GM18519 (cell line): ENCODE data around the gene GOLPH3L.
"Not testable (repeated sequence)": the region's sequence is repeated elsewhere in the genome, so short reads cannot be mapped to it uniquely, and the experiment has no call there.

Experiments used
- ATAC-seq: cut with Tn5 transposase; IDR thresholded peaks from one replicate; pipeline ENCODE4 v1.9.1; 2021; ENCODE audit warnings: mild to moderate bottlenecking, moderate library complexity; ENCODE audit not compliant: unreplicated experiment, low FRiP score

GOLPH3L gene

GRCh38 chr1:150696995-150697927 lies at the start of gene GOLPH3L:
Gene GOLPH3L, minus strand, starts transcription at chr1:150697154. Its CDS starts 2,316 bp downstream, at chr1:150694838.
- ATAC-seq: peak; percentile 91

DNA sequence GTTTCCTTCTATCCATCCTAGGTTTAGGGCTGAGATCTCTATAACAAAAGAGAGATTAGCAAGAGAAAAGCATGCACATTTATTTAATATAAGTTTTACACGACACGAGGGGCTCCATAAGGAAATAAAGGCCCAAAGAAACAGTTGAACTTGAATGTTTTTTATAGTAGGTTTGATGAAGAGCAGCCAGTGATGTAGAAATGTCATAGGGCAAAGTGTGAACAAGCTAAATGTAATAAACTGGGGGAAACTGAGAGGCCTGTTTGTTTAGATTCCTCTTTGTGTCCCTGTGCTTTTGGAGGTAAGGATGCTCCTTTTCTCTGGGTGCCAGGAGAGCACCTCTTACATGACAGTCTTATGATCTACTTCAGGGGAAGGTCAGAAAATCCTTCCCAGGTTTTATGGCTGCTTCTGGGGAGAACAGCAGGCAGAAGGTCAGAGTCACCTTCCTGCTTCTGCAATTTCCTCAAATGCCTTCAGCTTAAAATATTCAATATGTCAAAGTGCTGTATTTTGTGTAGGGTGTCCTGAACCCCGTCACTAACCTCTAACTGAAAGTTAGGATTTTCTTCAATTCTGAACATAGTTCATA lies 33.3 kb upstream of the GOLPH3L start:
- ATAC-seq: no peak

GRCh38 chr1:150724336-150724735 lies 27.4 kb upstream of the GOLPH3L start:
- no peak for ATAC-seq

GRCh38 chr1:150720703-150721102 lies 23.7 kb upstream of the GOLPH3L start, which contains the start of gene HORMAD1:
Gene HORMAD1, minus strand, starts transcription at chr1:150720895. Its CDS starts 1,390 bp downstream, at chr1:150719505.
- no peak for ATAC-seq

- ATAC-seq: no peak
Measured at GRCh38 chr1:150720098-150720497, 23.1 kb upstream of the GOLPH3L start.

- no peak for ATAC-seq
Measured at GRCh38 chr1:150718225-150718891, 21.4 kb upstream of the GOLPH3L start.

DNA sequence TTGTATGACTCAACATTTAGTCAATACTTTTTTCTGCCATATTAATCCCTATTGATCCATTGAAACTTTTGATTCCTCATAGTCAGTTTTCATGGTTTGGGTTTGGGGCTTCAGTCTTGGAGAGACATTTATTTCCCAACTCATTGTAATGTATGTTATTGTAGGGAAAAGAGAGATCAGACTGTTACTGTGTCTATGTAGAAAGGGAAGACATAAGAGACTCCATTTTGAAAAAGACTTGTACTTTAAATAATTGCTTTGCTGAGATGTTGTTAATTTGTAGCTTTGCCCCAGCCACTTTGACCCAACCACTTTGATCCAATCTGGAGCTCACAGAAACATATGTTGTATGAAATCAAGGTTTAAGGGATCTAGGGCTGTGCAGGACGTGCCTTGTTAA lies 12.1 kb upstream of the GOLPH3L start:
- ATAC-seq: not testable (repeated sequence)

DNA sequence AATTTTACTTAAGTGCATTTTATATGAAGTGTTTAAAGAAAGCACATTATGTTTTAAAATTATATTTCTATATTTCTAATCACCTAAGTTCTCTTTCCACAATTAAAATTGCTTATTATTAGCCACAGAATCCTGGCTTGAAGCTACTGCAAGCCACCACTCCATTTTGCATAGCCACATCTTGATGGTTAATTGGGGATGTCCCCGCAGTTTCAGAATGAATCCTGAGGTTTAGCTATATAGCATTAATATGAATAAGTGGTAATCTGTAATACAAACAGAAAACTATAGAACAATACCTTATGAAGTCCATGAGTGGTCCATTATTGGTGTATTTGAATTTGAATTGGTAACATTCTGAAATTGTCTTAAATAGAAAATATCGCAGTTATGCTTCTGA lies 11.6 kb upstream of the GOLPH3L start:
- ATAC-seq: no peak

DNA sequence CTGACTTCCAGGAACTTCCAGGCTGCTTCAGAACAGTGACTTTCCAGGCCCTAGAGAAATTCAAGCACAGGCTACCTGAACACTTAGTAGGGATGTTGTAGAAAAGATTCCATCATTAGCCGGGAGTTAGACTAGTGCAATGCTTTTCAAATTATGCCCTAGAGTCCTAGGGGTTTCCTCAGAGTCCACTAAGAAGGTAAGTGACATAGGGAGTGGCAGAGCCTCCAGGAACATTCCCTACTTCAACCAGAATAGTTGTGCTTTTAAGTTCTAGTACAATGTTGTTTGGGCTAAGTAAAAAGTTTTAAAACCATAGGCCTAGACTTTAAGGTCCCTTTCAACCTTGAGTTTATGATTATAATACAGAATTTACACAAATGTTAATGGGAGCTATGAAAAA lies 9.1 kb upstream of the GOLPH3L start:
- ATAC-seq: no peak

DNA sequence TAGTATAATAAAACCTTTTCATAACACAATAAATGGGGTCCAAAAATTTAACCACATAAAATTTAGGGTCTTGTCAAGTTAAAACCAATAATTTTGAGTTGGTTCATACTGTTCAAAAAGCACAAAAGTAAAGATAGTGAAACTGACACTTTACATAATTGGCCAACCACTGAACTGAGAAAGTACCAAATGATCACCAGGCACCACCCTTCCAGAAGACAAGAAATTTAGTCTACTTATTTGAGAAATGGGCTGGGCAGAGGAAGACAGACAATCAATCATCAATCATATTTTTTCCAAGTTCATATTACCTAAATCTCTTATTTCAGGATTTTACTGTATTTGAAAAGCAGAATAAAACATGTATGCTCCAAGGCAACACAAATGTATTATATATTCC lies 6.5 kb upstream of the GOLPH3L start:
- no peak for ATAC-seq

DNA sequence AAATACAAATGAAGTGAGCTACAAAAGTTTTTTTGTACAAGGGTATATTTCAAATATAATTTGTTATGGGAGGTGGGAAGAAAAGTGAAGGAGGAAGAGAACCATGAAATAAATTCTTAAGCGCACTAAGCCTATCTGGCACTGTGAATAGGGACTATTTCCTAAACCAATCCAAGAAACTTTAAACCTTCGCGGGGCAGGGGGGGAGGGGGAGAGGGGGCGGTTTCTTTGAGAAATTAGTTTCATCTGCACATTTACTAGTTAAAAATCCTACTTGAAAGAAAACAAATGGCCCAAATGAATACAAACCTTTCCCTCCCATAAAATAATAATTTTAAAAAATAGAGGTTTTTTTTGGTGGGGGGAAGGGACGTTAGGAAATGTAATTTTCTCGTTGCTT lies 364 bp downstream of the GOLPH3L start:
- ATAC-seq: no peak

DNA sequence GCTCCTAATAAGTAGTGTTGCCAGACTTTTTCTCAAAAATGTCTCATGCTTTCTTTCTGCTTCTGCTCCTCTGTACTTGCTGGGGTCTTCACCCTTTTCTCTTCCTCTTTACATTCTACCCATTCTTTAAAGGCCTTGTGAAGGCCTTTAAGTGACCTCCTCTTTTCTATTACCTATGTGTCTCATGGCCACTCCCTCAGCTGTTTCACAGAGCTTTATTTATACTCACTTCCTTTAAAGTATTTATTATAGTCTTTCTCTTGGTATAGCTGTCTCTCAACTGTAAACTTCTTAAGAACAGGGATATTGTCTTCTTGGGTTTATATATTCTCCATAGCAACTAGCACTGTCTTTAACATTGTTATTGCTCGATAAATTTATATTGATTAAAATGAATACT lies 792 bp downstream of the GOLPH3L start:
- ATAC-seq: no peak

DNA sequence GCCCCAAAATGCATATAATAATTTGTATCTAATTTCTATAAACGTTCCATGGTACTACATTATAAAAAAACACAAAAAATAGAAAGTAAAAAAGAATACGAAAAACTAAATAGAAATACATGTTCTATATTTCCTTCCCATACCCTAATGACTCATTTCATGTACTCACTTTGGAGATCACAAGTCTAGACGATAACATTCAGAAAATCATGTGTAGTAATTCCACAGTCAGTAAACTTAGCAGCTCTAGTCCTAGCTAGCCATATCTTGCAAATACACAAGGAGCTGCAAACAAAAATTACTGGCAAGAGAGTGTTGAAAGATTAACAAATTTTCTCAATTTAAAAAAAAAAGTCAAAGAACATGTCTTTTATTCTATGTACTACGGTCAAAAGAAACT lies 1.4 kb downstream of the GOLPH3L start:
- ATAC-seq: no peak

DNA sequence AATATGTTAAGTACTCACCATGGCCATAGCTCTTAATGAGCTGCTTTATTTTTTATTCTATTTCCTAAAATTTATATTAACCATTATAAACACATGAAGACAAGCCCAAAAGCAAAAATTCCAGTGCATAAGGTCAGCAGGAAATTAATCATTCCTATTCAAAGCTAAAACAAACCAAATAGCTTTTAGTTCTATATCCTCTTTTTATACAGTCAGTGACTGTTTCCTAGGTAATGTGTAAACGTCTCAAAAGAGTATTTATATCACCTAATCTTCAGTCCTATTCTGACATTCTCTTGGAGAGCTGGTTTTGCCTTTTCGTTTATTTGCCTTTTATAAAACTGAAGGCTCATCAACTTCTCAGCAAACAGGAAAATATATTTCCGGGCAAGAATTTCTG lies 4.2 kb downstream of the GOLPH3L start:
- ATAC-seq: no peak

DNA sequence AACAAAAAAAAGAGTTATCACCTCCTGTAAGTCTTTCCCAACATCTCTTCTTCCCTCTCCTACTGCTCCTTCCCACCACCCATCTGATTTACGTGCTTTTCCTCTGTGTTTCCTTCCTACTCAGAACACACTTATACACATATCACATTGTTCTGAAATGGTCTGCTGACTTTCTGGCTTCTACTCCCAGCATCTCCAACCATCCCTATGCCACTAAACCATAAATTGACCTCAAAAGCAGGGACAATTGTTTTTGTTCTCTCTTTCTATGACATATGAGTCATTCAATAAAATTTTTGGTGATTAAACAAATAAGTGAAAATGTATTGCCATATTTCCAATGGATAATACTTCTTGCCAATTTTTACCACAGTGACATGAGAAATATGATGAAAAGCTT lies 8.2 kb downstream of the GOLPH3L start:
- no peak for ATAC-seq

GRCh38 chr1:150686275-150686674 lies 10.7 kb downstream of the GOLPH3L start:
- no peak for ATAC-seq

GRCh38 chr1:150683914-150684313 lies 13.0 kb downstream of the GOLPH3L start:
- ATAC-seq: no peak

- ATAC-seq: no peak
Measured at GRCh38 chr1:150678988-150679387, 18.0 kb downstream of the GOLPH3L start.

DNA sequence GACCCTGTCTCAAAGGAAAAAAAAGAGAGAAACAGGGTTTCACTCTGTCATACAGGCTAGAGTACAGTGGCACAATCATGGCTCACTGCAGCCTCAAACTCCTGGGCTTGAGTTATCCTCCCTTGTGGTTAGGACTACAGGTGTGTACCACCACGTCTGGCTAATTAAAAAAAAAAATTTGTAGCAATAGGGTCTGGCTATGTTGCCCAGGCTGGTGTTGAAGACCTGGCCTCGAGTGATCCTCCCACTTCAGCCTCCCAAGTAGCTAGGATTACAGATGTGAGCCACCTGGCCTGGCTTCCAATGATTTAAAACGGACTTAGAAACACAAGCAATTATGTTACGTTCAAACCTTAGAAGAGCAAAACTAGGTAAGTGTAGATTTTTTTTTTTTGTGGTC lies 22.1 kb downstream of the GOLPH3L start:
- ATAC-seq: no peak

GRCh38 chr1:150663321-150663720 lies 33.6 kb downstream of the GOLPH3L start:
- no peak for ATAC-seq

GRCh38 chr1:150662811-150663210 lies 34.1 kb downstream of the GOLPH3L start:
- ATAC-seq: no peak
